Measurements from ENCODE around the gene MAPK1.
A peak's percentile ranks its signal among the peaks of the same experiment; 100 is the strongest.

GRCh38 chr22:21735200-21736083 lies 132.0 kb downstream of the MAPK1 start, which contains the start of gene YPEL1:
- TF ChIP-seq POLR2AphosphoS5 (IDR thresholded peaks at IDR 0.05; ENCODE audit: borderline replicate concordance, low read depth, low read length) (peak; percentile 50; the same call in 1 of the 2 replicates), FOXP2 (optimal IDR thresholded peaks at IDR 0.05; ENCODE audit: control extremely low read depth, extremely low read length, insufficient read depth) (no peak), EZH2 (IDR thresholded peaks at IDR 0.05) (no peak)

Measured in SK-N-MC (cell line).